ENCODE measurements around the gene XRCC5. TPM values are rescaled to one million over a fixed set of nuclear protein-coding genes. Genes with fewer than 3 reads are reported as not detected.

The XRCC5 gene
- total and polyA plus RNA-seq, 10 donors = 63.5 to 252 (median 179) TPM

- H3K4me1 ChIP-seq = peaks cover 0 to 24% (median 10%) of the 10 kb centered on the region in 6 donors
These were observed 105.6 kb downstream of the XRCC5 start for GRCh38 chr2:216214768-216215167.

DNA sequence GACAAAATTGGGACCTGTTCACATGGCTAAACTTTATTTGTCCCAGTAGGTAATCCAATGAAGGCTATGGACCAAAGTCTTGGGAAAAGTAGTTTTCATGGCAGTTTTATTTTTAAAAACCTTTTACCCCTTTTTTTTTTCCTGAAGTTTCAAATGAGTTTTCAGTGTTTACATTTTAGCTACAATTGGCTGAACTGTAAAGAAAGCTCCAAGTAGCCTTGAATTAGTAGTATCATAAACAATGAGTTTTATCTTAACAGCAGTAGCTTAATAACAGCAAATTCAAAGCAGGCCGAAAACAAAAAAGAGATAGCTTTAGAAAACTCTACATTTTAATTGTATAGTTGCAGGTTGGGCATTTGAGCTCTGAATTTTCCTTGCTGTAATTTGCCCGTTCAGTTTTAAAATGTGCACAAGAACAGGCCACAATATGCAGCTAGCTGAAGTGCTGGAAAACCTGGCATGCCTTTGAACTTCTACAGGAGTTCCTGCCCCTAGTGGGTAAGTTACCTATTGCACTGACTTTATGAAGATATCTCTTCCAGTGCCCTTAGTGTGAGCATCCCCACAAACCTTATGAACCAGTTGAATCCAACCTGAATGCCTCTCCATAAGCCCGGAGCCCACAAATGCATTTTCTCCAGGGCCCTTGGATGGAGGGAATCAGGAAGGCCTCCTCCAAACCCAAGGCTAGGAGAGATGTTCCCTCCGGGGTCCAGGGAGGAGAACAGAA, 106.7 kb downstream of the XRCC5 start:
- intact Hi-C loops (cut with DNase I; ENCODE audit: low total_unique reads) = no loop called here
- no peak for DNase-seq
- WGBS, 5 donors = 83 to 90% (median 86%) methylated on average over 4 of the region's 4 CpGs
- H3K9me3 ChIP-seq = no peaks in the 10 kb centered on the region
- peak overlapping the region in 1 of 8 donors; percentile 63 for H3K27ac ChIP-seq
- H3K36me3 ChIP-seq = peaks cover 0 to 72% (median 0%) of the 10 kb centered on the region in 6 donors
- TF ChIP-seq POLR2A (IDR thresholded peaks at IDR 0.05) (no peak), POLR2AphosphoS5 (IDR thresholded peaks at IDR 0.05) (no peak)
- TF ChIP-seq, protein P1, sequence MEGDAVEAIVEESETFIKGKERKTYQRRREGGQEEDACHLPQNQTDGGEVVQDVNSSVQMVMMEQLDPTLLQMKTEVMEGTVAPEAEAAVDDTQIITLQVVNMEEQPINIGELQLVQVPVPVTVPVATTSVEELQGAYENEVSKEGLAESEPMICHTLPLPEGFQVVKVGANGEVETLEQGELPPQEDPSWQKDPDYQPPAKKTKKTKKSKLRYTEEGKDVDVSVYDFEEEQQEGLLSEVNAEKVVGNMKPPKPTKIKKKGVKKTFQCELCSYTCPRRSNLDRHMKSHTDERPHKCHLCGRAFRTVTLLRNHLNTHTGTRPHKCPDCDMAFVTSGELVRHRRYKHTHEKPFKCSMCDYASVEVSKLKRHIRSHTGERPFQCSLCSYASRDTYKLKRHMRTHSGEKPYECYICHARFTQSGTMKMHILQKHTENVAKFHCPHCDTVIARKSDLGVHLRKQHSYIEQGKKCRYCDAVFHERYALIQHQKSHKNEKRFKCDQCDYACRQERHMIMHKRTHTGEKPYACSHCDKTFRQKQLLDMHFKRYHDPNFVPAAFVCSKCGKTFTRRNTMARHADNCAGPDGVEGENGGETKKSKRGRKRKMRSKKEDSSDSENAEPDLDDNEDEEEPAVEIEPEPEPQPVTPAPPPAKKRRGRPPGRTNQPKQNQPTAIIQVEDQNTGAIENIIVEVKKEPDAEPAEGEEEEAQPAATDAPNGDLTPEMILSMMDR (IDR thresholded peaks at IDR 0.05 in 8 of 11, conservative IDR thresholded peaks at IDR 0.05 in 3 of 11) = peak in 2 of 11 experiments; percentile 14 to 21
- no peak overlapping the region for H3K4me3 ChIP-seq
- H3K27me3 ChIP-seq (replicated peaks in 1 of 7) = no peaks in the 10 kb centered on the region
- peaks cover 0 to 24% (median 10%) of the 10 kb centered on the region in 6 donors for H3K4me1 ChIP-seq

More at GRCh38 chr2:216214768-216215167, 105.6 kb downstream of the XRCC5 start:
- 94 to 98% (median 97%) methylated on average over 2 of the region's 2 CpGs for WGBS, 5 donors
- intact Hi-C loops (cut with DNase I; ENCODE audit: low total_unique reads) = no loop called here
- TF ChIP-seq POLR2A (IDR thresholded peaks at IDR 0.05) = no peak
- no peak for TF ChIP-seq POLR2AphosphoS5 (IDR thresholded peaks at IDR 0.05)
- TF ChIP-seq, protein P1 (IDR thresholded peaks at IDR 0.05 in 8 of 11, conservative IDR thresholded peaks at IDR 0.05 in 3 of 11) = no peak
- H3K27me3 ChIP-seq (replicated peaks in 1 of 7) = no peaks in the 10 kb centered on the region
- H3K27ac ChIP-seq = no peak overlapping the region
- H3K4me3 ChIP-seq = no peak overlapping the region
- no peaks in the 10 kb centered on the region for H3K9me3 ChIP-seq
- no peak for DNase-seq
- peaks cover 0 to 74% (median 0%) of the 10 kb centered on the region in 6 donors for H3K36me3 ChIP-seq

DNA sequence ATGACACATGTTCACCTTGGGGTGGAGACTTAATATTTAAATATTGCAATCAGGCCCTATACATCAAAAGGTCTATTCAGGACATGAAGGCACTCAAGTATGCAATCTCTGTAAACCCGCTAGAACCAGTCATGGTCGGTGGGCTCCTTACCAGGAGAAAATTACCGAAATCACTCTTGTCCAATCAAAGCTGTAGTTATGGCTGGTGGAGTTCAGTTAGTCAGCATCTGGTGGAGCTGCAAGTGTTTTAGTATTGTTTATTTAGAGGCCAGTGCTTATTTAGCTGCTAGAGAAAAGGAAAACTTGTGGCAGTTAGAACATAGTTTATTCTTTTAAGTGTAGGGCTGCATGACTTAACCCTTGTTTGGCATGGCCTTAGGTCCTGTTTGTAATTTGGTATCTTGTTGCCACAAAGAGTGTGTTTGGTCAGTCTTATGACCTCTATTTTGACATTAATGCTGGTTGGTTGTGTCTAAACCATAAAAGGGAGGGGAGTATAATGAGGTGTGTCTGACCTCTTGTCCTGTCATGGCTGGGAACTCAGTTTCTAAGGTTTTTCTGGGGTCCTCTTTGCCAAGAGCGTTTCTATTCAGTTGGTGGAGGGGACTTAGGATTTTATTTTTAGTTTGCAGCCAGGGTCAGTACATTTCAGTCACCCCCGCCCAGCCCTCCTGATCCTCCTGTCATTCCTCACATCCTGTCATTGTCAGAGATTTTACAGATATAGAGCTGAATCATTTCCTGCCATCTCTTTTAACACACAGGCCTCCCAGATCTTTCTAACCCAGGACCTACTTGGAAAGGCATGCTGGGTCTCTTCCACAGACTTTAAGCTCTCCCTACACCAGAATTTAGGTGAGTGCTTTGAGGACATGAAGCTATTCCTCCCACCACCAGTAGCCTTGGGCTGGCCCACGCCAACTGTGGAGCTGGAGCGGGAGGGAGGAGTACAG, 108.1 kb downstream of the XRCC5 start:
- H3K4me1 ChIP-seq = peaks cover 0 to 31% (median 10%) of the 10 kb centered on the region in 6 donors
- no peaks in the 10 kb centered on the region for H3K27me3 ChIP-seq (replicated peaks in 1 of 7)
- 58 to 69% (median 64%) methylated on average over 7 of the region's 7 CpGs for WGBS, 5 donors
- TF ChIP-seq, protein P1 (IDR thresholded peaks at IDR 0.05 in 8 of 11, conservative IDR thresholded peaks at IDR 0.05 in 3 of 11) = no peak
- TF ChIP-seq POLR2AphosphoS5 (IDR thresholded peaks at IDR 0.05) = peak in 1 of 3 donors; percentile 25
- intact Hi-C loops (cut with DNase I; ENCODE audit: low total_unique reads) = no loop called here
- H3K36me3 ChIP-seq = peaks cover 0 to 66% (median 0%) of the 10 kb centered on the region in 6 donors
- H3K27ac ChIP-seq = peak overlapping the region in 7 of 8 donors; percentile 17 to 75 (median 61)
- H3K4me3 ChIP-seq = no peak overlapping the region
- peak; percentile 54 for DNase-seq
- H3K9me3 ChIP-seq = no peaks in the 10 kb centered on the region
